SK-N-SH treated with all-trans-retinoic acid at 6 μM for 48 hours (cell line): ENCODE results near the gene CTIF.

Source experiments
- ATAC-seq: fragments of 200-7000 bp; cut with Tn5 transposase; 3 replicates; pipeline ENCODE4 v1.9.1; 2020; ENCODE audit warnings: mild to moderate bottlenecking, moderate library complexity
- ARNTL ChIP-seq: fragments of 450-650 bp; formaldehyde crosslinking; IDR thresholded peaks from 2 replicates; pipeline ENCODE4 v1.5.0; 2020; ENCODE audit warnings: low read depth, mild to moderate bottlenecking, moderate library complexity, borderline replicate concordance
- BACH2 ChIP-seq: fragments of 250-450 bp; sonication (Bioruptor Pico); IDR thresholded peaks from 2 replicates; pipeline ENCODE4 v1.9.0; 2021; ENCODE audit warnings: mild to moderate bottlenecking, borderline replicate concordance
- GLIS3 ChIP-seq: fragments of 250-450 bp; sonication (Bioruptor Pico); IDR thresholded peaks from 2 replicates; pipeline ENCODE4 v1.5.0; 2020; ENCODE audit warnings: mild to moderate bottlenecking, moderate library complexity
- PATZ1 ChIP-seq: fragments of 250-450 bp; sonication (Bioruptor Pico); IDR thresholded peaks from 2 replicates; pipeline ENCODE4 v1.8.0; 2020; ENCODE audit warnings: mild to moderate bottlenecking, moderate library complexity, borderline replicate concordance
- RARB ChIP-seq: fragments of 250-450 bp; sonication (Bioruptor Pico); IDR thresholded peaks from 2 replicates; pipeline ENCODE4 v1.8.0; 2021; ENCODE audit warnings: mild to moderate bottlenecking, moderate library complexity
- SNAI2 ChIP-seq: fragments of 250-450 bp; sonication (Bioruptor Pico); IDR thresholded peaks from 2 replicates; pipeline ENCODE4 v1.5.0; 2020; ENCODE audit warnings: mild to moderate bottlenecking, moderate library complexity
- TCF4 ChIP-seq: fragments of 250-450 bp; sonication (Bioruptor Pico); IDR thresholded peaks from 2 replicates; pipeline ENCODE4 v1.8.0; 2021; ENCODE audit warnings: mild to moderate bottlenecking, moderate library complexity, borderline replicate concordance
- TOX ChIP-seq: fragments of 250-450 bp; sonication (Bioruptor Pico); IDR thresholded peaks from 2 replicates; pipeline ENCODE4 v1.8.0; 2021; ENCODE audit warnings: mild to moderate bottlenecking, moderate library complexity, borderline replicate concordance
- TSHZ2 ChIP-seq: fragments of 250-450 bp; sonication (Bioruptor Pico); IDR thresholded peaks from 2 replicates; pipeline ENCODE4 v1.5.0; 2020; ENCODE audit warnings: mild to moderate bottlenecking, moderate library complexity
- ZC3H10 ChIP-seq: fragments of 250-450 bp; sonication (Bioruptor Pico); IDR thresholded peaks from 2 replicates; pipeline ENCODE4 v1.5.1; 2021; ENCODE audit warnings: mild to moderate bottlenecking, moderate library complexity
- ZFP3 ChIP-seq: fragments of 250-450 bp; sonication (Bioruptor Pico); IDR thresholded peaks from 2 replicates; pipeline ENCODE4 v1.5.0; 2020; ENCODE audit warnings: mild to moderate bottlenecking, moderate library complexity
- ZFP30 ChIP-seq: fragments of 450-650 bp; formaldehyde crosslinking; IDR thresholded peaks from 2 replicates; pipeline ENCODE4 v1.5.0; 2022; ENCODE audit warnings: mild to moderate bottlenecking, moderate library complexity
- ZNF565 ChIP-seq: fragments of 450-650 bp; formaldehyde crosslinking; conservative IDR thresholded peaks from 2 replicates; pipeline ENCODE4 v1.5.0; 2020; ENCODE audit warnings: low read depth, mild to moderate bottlenecking, moderate library complexity
- ZNF8 ChIP-seq: fragments of 450-650 bp; formaldehyde crosslinking; IDR thresholded peaks from 2 replicates; pipeline ENCODE4 v1.5.0; 2020; ENCODE audit warnings: mild to moderate bottlenecking, moderate library complexity
- TF ChIP-seq, protein P1 (sequence below): fragments of 250-450 bp; sonication (Bioruptor Pico); IDR thresholded peaks from 2 replicates; pipeline ENCODE4 v1.8.0; 2021; ENCODE audit warnings: low read depth, mild to moderate bottlenecking, moderate library complexity, borderline replicate concordance

Gene CTIF

DNA sequence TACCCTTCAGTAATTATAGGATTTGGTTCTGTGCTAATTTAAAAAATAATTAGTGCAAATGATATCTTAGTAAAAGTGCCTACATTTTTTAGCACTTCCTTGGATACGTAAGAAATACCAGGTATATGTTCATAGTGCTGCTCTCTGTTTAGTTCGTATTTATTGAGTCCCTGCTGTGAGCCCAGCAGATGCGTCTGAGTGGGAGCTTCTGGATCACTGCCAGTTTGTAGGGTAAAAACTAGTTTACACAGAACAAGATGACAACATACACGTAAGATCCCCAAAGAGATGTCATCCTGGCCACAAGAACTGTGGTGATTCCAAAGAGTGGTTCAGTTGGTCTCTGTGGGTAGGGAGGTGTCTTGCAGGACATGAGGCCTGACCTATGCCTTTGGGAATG is 103.2 kb downstream of the CTIF start (continued):
- no peak for TF ChIP-seq PATZ1

GRCh38 chr18:48642503-48642902 is 103.7 kb downstream of the CTIF start:
- TF ChIP-seq ZNF565 (CRISPR knock-in tag) (no peak), ZNF8 (CRISPR knock-in tag) (no peak), ZC3H10 (CRISPR knock-in tag) (no peak), ARNTL (CRISPR knock-in tag) (no peak), TCF4 (CRISPR knock-in tag) (no peak), ZFP3 (CRISPR knock-in tag) (no peak), ZFP30 (CRISPR knock-in tag) (no peak), RARB (no peak), PATZ1 (no peak), GLIS3 (CRISPR knock-in tag) (no peak)
- TF ChIP-seq, all 23 proteins: peak for 0
- ATAC-seq = no peak

DNA sequence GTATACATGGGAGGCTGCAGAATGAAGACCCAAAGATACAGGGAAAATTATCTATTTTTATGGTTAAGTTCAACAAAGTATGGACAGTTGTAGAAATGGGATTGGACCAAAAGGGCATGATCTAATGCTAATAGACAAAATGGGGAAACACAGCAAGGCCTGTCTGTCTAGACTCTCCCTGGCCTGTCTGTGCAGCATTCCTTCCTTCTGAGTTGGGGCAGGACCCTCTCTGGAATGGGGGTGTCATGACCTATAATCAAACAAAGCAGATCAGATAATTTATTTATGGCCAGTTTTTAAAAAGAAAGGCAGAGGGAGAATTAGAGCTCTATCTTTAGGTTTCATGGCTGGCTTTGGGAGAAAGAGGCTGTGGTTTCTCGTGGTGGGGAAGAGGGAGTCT is 104.4 kb downstream of the CTIF start:
- ATAC-seq = peak; percentile 26; the same call in 1 of the 3 replicates

GRCh38 chr18:48644029-48644428 is 105.2 kb downstream of the CTIF start:
- no peak for ATAC-seq
- TF ChIP-seq BACH2 (CRISPR knock-in tag) = no peak
- TF ChIP-seq GLIS3 (CRISPR knock-in tag) = no peak
- TF ChIP-seq TSHZ2 (CRISPR knock-in tag) = no peak
- no peak for TF ChIP-seq SNAI2 (CRISPR knock-in tag)
- TF ChIP-seq ARNTL (CRISPR knock-in tag) = no peak
- TF ChIP-seq, protein P1, sequence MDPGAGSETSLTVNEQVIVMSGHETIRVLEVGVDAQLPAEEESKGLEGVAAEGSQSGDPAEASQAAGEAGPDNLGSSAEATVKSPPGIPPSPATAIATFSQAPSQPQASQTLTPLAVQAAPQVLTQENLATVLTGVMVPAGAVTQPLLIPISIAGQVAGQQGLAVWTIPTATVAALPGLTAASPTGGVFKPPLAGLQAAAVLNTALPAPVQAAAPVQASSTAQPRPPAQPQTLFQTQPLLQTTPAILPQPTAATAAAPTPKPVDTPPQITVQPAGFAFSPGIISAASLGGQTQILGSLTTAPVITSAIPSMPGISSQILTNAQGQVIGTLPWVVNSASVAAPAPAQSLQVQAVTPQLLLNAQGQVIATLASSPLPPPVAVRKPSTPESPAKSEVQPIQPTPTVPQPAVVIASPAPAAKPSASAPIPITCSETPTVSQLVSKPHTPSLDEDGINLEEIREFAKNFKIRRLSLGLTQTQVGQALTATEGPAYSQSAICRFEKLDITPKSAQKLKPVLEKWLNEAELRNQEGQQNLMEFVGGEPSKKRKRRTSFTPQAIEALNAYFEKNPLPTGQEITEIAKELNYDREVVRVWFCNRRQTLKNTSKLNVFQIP = no peak
- no peak for TF ChIP-seq ZC3H10 (CRISPR knock-in tag)
- TF ChIP-seq ZNF565 (CRISPR knock-in tag) = no peak
- no peak for TF ChIP-seq PATZ1
- TF ChIP-seq TOX (CRISPR knock-in tag) = no peak
- TF ChIP-seq ZNF8 (CRISPR knock-in tag) = no peak
- no peak for TF ChIP-seq ZFP30 (CRISPR knock-in tag)
- TF ChIP-seq ZFP3 (CRISPR knock-in tag) = no peak

More for the DNA sequence above, 104.4 kb downstream of the CTIF start:
- TF ChIP-seq BACH2 (CRISPR knock-in tag) = no peak
- TF ChIP-seq, all 23 proteins: peak for 0
